AG10803 (cell line): ENCODE measurements around the gene STK32B.

Experiments
- DNase-seq: peaks from one replicate; pipeline ENCODE4 v3.0.0; 2010; ENCODE audit warnings: low read depth
- H3K4me3 ChIP-seq: 2 replicates; pipeline ENCODE4 v1.5.1; 2011; ENCODE audit warnings: mild to moderate bottlenecking, low read length, control low read depth
- TF ChIP-seq, protein P1 (sequence below): conservative IDR thresholded peaks from 2 replicates; pipeline ENCODE4 v1.5.1; 2011; ENCODE audit warnings: mild to moderate bottlenecking, low read length, control low read depth, inconsistent platforms

Gene STK32B

DNA sequence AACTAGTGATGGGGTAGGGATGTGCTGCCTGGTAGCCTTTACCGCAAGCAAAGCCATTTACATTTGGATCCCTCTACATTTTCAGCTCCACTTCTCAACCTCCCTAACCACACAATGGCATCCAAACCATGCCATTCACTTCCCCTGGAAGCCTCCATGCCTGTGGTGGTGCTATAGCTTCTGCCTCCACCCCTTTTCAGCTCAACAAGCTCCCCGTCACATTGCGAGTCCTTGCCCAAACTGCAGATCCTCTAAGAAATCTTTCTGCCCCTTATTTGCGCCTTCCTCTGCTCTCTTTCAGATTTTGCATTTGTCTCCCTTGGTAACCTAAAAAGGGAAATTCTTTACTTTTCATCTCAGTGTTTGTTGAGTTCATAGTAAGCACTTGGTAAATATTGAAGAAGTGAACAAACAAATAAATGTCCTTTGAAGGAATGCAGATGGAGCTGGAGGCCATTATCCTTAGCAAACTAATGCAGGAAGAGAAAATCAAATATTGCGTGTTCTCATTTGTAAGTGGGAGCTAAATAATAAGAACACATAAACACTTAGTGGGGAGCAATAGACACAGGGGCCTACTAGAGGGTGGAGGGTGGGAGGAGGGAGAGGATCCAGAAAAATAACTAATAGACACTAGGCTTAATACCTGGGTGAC, 38.9 kb upstream of the STK32B start:
- DNase-seq = no peak
- H3K4me3 ChIP-seq = no peak overlapping the region
- TF ChIP-seq, protein P1, sequence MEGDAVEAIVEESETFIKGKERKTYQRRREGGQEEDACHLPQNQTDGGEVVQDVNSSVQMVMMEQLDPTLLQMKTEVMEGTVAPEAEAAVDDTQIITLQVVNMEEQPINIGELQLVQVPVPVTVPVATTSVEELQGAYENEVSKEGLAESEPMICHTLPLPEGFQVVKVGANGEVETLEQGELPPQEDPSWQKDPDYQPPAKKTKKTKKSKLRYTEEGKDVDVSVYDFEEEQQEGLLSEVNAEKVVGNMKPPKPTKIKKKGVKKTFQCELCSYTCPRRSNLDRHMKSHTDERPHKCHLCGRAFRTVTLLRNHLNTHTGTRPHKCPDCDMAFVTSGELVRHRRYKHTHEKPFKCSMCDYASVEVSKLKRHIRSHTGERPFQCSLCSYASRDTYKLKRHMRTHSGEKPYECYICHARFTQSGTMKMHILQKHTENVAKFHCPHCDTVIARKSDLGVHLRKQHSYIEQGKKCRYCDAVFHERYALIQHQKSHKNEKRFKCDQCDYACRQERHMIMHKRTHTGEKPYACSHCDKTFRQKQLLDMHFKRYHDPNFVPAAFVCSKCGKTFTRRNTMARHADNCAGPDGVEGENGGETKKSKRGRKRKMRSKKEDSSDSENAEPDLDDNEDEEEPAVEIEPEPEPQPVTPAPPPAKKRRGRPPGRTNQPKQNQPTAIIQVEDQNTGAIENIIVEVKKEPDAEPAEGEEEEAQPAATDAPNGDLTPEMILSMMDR = no peak

DNA sequence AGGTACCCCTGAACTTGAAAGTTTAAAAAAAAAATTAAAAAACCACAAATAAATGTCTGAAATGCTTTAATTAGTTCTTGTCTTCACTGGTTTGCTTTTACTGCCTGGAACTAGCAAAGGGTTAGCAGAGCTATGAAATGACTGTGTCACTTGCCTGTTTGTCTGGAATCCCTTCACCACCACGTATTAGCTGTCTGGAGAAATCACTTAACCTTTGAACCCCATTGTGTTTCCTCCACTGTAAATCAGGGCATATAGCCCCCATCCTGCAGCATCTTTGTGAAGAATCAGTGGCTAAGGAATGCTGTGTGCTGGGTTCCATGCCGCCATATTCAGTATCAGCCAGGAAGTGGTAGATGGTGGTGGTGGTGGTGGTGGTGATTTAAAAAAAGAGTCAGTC, 38.3 kb upstream of the STK32B start:
- DNase-seq = no peak
- TF ChIP-seq, protein P1 = no peak
- H3K4me3 ChIP-seq = no peak overlapping the region

- no peak for DNase-seq
- TF ChIP-seq, protein P1 = no peak
- H3K4me3 ChIP-seq = no peak overlapping the region
Measured at GRCh38 chr4:5014007-5014682, 37.1 kb upstream of the STK32B start.

DNA sequence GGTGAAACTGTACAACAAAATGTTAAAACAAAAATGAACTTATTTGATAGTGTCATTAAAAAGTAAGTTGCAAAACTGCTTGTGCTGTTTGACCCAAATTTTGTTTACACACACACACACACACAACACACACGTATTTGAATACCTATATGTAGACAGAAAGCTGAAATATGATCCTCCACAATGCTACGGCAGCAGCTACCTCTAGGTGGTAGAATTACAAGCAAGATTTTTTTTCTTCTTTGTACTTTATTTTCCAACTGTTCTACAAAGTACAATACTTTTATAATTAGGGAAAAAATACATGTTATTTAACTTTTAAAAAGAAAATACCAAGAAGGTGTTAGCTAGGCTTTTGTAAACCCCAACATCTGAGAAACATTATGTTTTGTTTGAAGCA, 33.2 kb upstream of the STK32B start:
- TF ChIP-seq, protein P1 = 0 out of 2 replicates have a peak, but pooled peaks have one; percentile 21
- DNase-seq = no peak
- H3K4me3 ChIP-seq = no peak overlapping the region

GRCh38 chr4:5018603-5019002, 32.7 kb upstream of the STK32B start:
- no peak overlapping the region for H3K4me3 ChIP-seq
- DNase-seq = no peak
- TF ChIP-seq, protein P1 = no peak

DNA sequence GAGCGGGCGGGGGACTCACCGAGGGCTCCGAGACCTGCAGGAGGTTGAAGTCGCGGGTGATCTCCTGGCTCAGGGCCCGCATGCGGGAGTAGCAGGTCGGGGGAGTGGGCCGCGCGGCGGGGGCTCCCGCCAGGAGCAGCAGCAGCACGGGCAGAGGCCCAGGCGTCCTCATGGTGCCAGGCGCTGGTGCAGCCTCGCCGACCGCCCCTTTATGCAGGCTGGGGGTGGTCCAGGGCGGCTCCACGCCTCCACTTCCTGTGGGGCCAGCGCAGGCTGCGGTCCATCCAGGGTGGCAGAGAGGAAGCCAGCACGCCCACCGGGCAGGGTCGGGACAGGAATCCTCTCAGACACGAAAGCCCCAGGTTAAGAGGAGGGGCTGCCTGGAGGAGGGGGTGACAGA, 32.0 kb upstream of the STK32B start, which contains the start of gene CYTL1:
Gene CYTL1 (minus strand): TSS at position 185 of the 400 bp plus-strand sequence. CDS start 13 bp downstream, at position 172.
- TF ChIP-seq, protein P1 = no peak
- no peak for DNase-seq
- H3K4me3 ChIP-seq = no peak within 1 kb of the TSS

GRCh38 chr4:5019796-5020195, 31.5 kb upstream of the STK32B start:
- TF ChIP-seq, protein P1 = no peak
- no peak overlapping the region for H3K4me3 ChIP-seq
- no peak for DNase-seq
